H9 (cell line): ENCODE measurements around the gene ABLIM1. TPM values are rescaled to one million over a fixed set of nuclear protein-coding genes. Genes with fewer than 3 reads are reported as not detected.

Experiments
- DNase-seq: peaks from one replicate; pipeline ENCODE4 v3.0.0-alpha.2; 2017
- H2AFZ ChIP-seq: one replicate; pipeline ENCODE4 v1.6.1; 2013; ENCODE audit warnings: mild to moderate bottlenecking, low read length, control low read depth, moderate library complexity
- H2AK5ac ChIP-seq: 2 replicates; pipeline ENCODE4 v1.6.1; 2013; ENCODE audit warnings: low read length, control low read depth, mixed read lengths; ENCODE audit not compliant: insufficient read length
- H2BK120ac ChIP-seq: one replicate; pipeline ENCODE4 v1.6.1; 2013; ENCODE audit warnings: low read depth, mild to moderate bottlenecking, low read length, control low read depth, inconsistent platforms; ENCODE audit not compliant: poor library complexity, severe bottlenecking
- H2BK12ac ChIP-seq: 2 replicates; pipeline ENCODE4 v1.6.1; 2013; ENCODE audit warnings: low read length, control low read depth, mixed read lengths, low read depth; ENCODE audit not compliant: insufficient read length
- H2BK15ac ChIP-seq: 2 replicates; pipeline ENCODE4 v1.6.1; 2013; ENCODE audit warnings: low read depth, low read length, control low read depth
- H2BK20ac ChIP-seq: one replicate; pipeline ENCODE4 v1.6.1; 2013; ENCODE audit warnings: low read depth, mild to moderate bottlenecking, low read length, control low read depth, inconsistent platforms; ENCODE audit not compliant: poor library complexity, severe bottlenecking
- H2BK5ac ChIP-seq: 2 replicates; pipeline ENCODE4 v1.6.1; 2013; ENCODE audit warnings: low read length, control low read depth, mixed read lengths; ENCODE audit not compliant: insufficient read length
- H3K14ac ChIP-seq: 2 replicates; pipeline ENCODE4 v1.6.1; 2013; ENCODE audit warnings: low read length, control low read depth; ENCODE audit not compliant: insufficient read depth
- H3K18ac ChIP-seq: 2 replicates; pipeline ENCODE4 v1.6.1; 2013; ENCODE audit warnings: low read depth, mild to moderate bottlenecking, mixed read lengths, low read length, control low read depth; ENCODE audit not compliant: insufficient read length
- H3K23ac ChIP-seq: 2 replicates; pipeline ENCODE4 v1.6.1; 2013; ENCODE audit warnings: low read length, control low read depth, mixed read lengths, low read depth; ENCODE audit not compliant: insufficient read length
- H3K23me2 ChIP-seq: 2 replicates; pipeline ENCODE4 v1.6.1; 2013; ENCODE audit warnings: low read depth, mild to moderate bottlenecking, mixed read lengths, low read length, control low read depth; ENCODE audit not compliant: insufficient read length, poor library complexity, severe bottlenecking
- H3K27ac ChIP-seq: 2 replicates; pipeline ENCODE4 v1.5.1; 2013; ENCODE audit warnings: low read length, control low read depth, mixed read lengths, low read depth; ENCODE audit not compliant: insufficient read length
- H3K27me3 ChIP-seq: 2 replicates; pipeline ENCODE4 v1.6.1; 2013; ENCODE audit warnings: low read length, control low read depth, inconsistent platforms; ENCODE audit not compliant: insufficient read depth
- H3K4ac ChIP-seq: 2 replicates; pipeline ENCODE4 v1.6.1; 2013; ENCODE audit warnings: low read depth, mild to moderate bottlenecking, control low read depth, inconsistent platforms, low read length, moderate library complexity
- H3K4me1 ChIP-seq: 2 replicates; pipeline ENCODE4 v1.6.1; 2013; ENCODE audit warnings: low read length, control low read depth, inconsistent platforms; ENCODE audit not compliant: insufficient read depth
- H3K4me2 ChIP-seq: 2 replicates; pipeline ENCODE4 v1.6.1; 2013; ENCODE audit warnings: low read length, control low read depth, mixed read lengths; ENCODE audit not compliant: insufficient read length, insufficient read depth
- H3K56ac ChIP-seq: 2 replicates; pipeline ENCODE4 v1.6.1; 2013; ENCODE audit warnings: low read depth, mild to moderate bottlenecking, mixed read lengths, low read length, control low read depth; ENCODE audit not compliant: insufficient read length
- H3K79me1 ChIP-seq: 2 replicates; pipeline ENCODE4 v1.6.1; 2013; ENCODE audit warnings: low read depth, mild to moderate bottlenecking, moderate library complexity, low read length, control low read depth, inconsistent platforms; ENCODE audit not compliant: insufficient read depth, poor library complexity, severe bottlenecking
- H3K79me2 ChIP-seq: 2 replicates; pipeline ENCODE4 v1.6.1; 2013; ENCODE audit warnings: low read length, control low read depth, inconsistent platforms; ENCODE audit not compliant: insufficient read depth
- H3K9ac ChIP-seq: 2 replicates; pipeline ENCODE4 v1.6.1; 2013; ENCODE audit warnings: low read length, control low read depth, mixed read lengths; ENCODE audit not compliant: insufficient read length; ENCODE audit errors: extremely low read depth
- H3K9me3 ChIP-seq: one replicate; pipeline ENCODE4 v1.6.1; 2013; ENCODE audit warnings: low read depth, low read length, inconsistent platforms; ENCODE audit not compliant: control insufficient read depth
- H3T11ph ChIP-seq: one replicate; pipeline ENCODE4 v1.6.1; 2013; ENCODE audit warnings: mild to moderate bottlenecking, low read length, control low read depth, inconsistent platforms
- H4K20me1 ChIP-seq: one replicate; pipeline ENCODE4 v1.6.1; 2013; ENCODE audit not compliant: control insufficient read depth, insufficient read length, insufficient read depth
- H4K5ac ChIP-seq: 2 replicates; pipeline ENCODE4 v1.6.1; 2013; ENCODE audit warnings: low read depth, mild to moderate bottlenecking, mixed read lengths, low read length, control low read depth; ENCODE audit not compliant: insufficient read length
- H4K8ac ChIP-seq: replicated peaks from 2 replicates; pipeline ENCODE4 v1.6.1; 2013; ENCODE audit warnings: low read length, control low read depth, mixed read lengths, low read depth; ENCODE audit not compliant: insufficient read length
- H4K91ac ChIP-seq: 2 replicates; pipeline ENCODE4 v1.6.1; 2013; ENCODE audit warnings: low read depth, mild to moderate bottlenecking, moderate library complexity, mixed read lengths, low read length, control low read depth; ENCODE audit not compliant: insufficient read length
- H3K27ac Mint-ChIP-seq, 3 experiments: 2 replicates in 2 of 3; 3 replicates in 1 of 3; pipeline ENCODE4 v1.8.0; 2020 to 2021; ENCODE audit warnings: mixed read lengths in 3 of 3, mild to moderate bottlenecking in 1 of 3, moderate library complexity in 1 of 3
- H3K27me3 Mint-ChIP-seq: 2 replicates; pipeline ENCODE4 v1.8.0; 2021; ENCODE audit warnings: low read depth, mild to moderate bottlenecking, moderate library complexity, mixed read lengths
- H3K36me3 Mint-ChIP-seq, 3 experiments: 2 replicates in 2 of 3; 3 replicates in 1 of 3; pipeline ENCODE4 v1.8.0; 2020 to 2021; ENCODE audit warnings: low read depth in 3 of 3, mixed read lengths in 3 of 3; ENCODE audit not compliant: insufficient read depth in 1 of 3
- H3K4me1 Mint-ChIP-seq, 2 experiments: 2 replicates each; pipeline ENCODE4 v1.8.0; 2020; ENCODE audit warnings: mixed read lengths in 2 of 2
- H3K4me3 Mint-ChIP-seq, 2 experiments: 2 replicates in 1 of 2; 3 replicates in 1 of 2; pipeline ENCODE4 v1.8.0; 2020 to 2021; ENCODE audit warnings: mild to moderate bottlenecking in 2 of 2, mixed read lengths in 2 of 2, moderate library complexity in 1 of 2
- H3K9me3 Mint-ChIP-seq, 2 experiments: 2 replicates in 1 of 2; 3 replicates in 1 of 2; pipeline ENCODE4 v1.8.0; 2020; ENCODE audit warnings: mild to moderate bottlenecking in 2 of 2, mixed read lengths in 2 of 2, moderate library complexity in 1 of 2
- WGBS: extraction: QIAGEN DNeasy Blood & Tissue Kit; methylation state at CpG from one replicate; pipeline ENCODE4 v1.1.7; 2013; ENCODE audit warnings: missing lambda C conversion rate, low lambda C conversion rate, mixed read lengths; ENCODE audit not compliant: insufficient read length; ENCODE audit errors: extremely low coverage; 5-methylcytosine and 5-hydroxymethylcytosine counted together
- total RNA-seq: library from RNA; stranded (reverse); gene quantifications from 2 replicates; pipeline ENCODE4 v1.2.1, GENCODE V29; 2021
- TF ChIP-seq, protein P1 (sequence below): fragments of 200-600 bp; sonication (generic); conservative IDR thresholded peaks from 3 replicates; pipeline ENCODE4 v1.8.0; 2021; ENCODE audit warnings: antibody characterized with exemption, mild to moderate bottlenecking

Gene ABLIM1
- total RNA-seq, 1 experiment from 2014 or later, result 32.1 TPM

DNA sequence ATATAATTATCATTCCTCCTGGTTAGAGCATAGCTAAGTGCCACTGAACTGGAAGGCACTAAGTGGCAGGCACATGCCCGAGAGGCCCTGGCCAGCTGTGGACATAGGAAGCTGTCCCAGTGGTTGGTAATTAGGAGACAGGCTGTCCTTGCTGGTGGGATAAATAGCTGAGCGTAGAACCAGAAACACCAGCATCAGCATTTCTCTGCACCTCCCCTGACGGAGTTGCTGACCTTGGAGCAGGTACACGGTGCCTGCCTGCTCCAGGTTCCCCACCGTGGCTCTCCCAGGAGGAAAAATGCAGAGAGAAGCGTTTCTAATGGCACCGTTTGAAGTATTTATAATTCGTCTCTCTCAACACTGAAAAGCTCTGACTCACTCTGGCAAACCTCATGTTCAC is 5.6 kb upstream of the ABLIM1 start:
- TF ChIP-seq, protein P1, sequence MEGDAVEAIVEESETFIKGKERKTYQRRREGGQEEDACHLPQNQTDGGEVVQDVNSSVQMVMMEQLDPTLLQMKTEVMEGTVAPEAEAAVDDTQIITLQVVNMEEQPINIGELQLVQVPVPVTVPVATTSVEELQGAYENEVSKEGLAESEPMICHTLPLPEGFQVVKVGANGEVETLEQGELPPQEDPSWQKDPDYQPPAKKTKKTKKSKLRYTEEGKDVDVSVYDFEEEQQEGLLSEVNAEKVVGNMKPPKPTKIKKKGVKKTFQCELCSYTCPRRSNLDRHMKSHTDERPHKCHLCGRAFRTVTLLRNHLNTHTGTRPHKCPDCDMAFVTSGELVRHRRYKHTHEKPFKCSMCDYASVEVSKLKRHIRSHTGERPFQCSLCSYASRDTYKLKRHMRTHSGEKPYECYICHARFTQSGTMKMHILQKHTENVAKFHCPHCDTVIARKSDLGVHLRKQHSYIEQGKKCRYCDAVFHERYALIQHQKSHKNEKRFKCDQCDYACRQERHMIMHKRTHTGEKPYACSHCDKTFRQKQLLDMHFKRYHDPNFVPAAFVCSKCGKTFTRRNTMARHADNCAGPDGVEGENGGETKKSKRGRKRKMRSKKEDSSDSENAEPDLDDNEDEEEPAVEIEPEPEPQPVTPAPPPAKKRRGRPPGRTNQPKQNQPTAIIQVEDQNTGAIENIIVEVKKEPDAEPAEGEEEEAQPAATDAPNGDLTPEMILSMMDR, result no peak
- Histone ChIP-seq H3K79me1 (no peaks in the 10 kb centered on the region), H3K14ac (no peak overlapping the region), H3K4me1 (peaks cover 6% of the 10 kb centered on the region), H4K8ac (no peak overlapping the region), H2AFZ (no peak overlapping the region), H3K27me3 (no peaks in the 10 kb centered on the region), H3K9ac (no peak overlapping the region), H2BK120ac (no peak overlapping the region), H3K23ac (no peak overlapping the region), H4K91ac (no peak overlapping the region), H3K23me2 (no peaks in the 10 kb centered on the region), H3K4ac (no peak overlapping the region), H3K27ac (no peak overlapping the region), H3T11ph (no peak overlapping the region), H4K20me1 (no peaks in the 10 kb centered on the region), H3K56ac (no peak overlapping the region), H3K4me2 (no peak overlapping the region), H3K79me2 (no peaks in the 10 kb centered on the region), H3K9me3 (no peaks in the 10 kb centered on the region), H2BK5ac (no peak overlapping the region), H2BK12ac (no peak overlapping the region), H2BK20ac (no peak overlapping the region), H3K18ac (no peak overlapping the region), H2BK15ac (no peak overlapping the region), H2AK5ac (no peak overlapping the region), H4K5ac (no peak overlapping the region)
- peak; percentile 39 for DNase-seq
- H3K36me3 Mint-ChIP-seq, result peaks cover 0 to 3% (median 0%) of the 10 kb centered on the region in 3 experiments; a peak in 2 of 7 replicates
- no peak overlapping the region for H3K27ac Mint-ChIP-seq
- peaks cover 19 to 30% of the 10 kb centered on the region in 2 experiments for H3K4me1 Mint-ChIP-seq
- no CpG with 5 or more reads among the region's 8 CpGs for WGBS
- H3K27me3 Mint-ChIP-seq, result no peaks in the 10 kb centered on the region; the same call in 1 of the 2 replicates
- peaks cover 6 to 7% of the 10 kb centered on the region in 2 experiments; a peak in 3 of 5 replicates for H3K9me3 Mint-ChIP-seq
- H3K4me3 Mint-ChIP-seq, result no peak overlapping the region
